ENCODE data around the gene GLYATL3. TPM values are rescaled to one million over a fixed set of nuclear protein-coding genes. Genes with fewer than 3 reads are reported as not detected.

Gene GLYATL3
- total RNA-seq, 1 donor from 2014 or later, result not detected

GRCh38 chr6:49540614-49541013, 40.9 kb downstream of the GLYATL3 start:
- Mint-ChIP-seq H3K4me1 (ENCODE audit: low read depth) (peaks cover 1% of the 10 kb centered on the region), H3K27ac (no peak overlapping the region), H3K27me3 (ENCODE audit: low read depth) (peaks cover 1% of the 10 kb centered on the region), H3K4me3 (ENCODE audit: low read depth) (no peak overlapping the region), H3K9me3 (no peaks in the 10 kb centered on the region), H3K36me3 (ENCODE audit: low read depth) (no peaks in the 10 kb centered on the region)
- no peak for DNase-seq (ENCODE audit: low spot score)
- intact Hi-C loops (cut with micrococcal nuclease), result no loop called here

DNA sequence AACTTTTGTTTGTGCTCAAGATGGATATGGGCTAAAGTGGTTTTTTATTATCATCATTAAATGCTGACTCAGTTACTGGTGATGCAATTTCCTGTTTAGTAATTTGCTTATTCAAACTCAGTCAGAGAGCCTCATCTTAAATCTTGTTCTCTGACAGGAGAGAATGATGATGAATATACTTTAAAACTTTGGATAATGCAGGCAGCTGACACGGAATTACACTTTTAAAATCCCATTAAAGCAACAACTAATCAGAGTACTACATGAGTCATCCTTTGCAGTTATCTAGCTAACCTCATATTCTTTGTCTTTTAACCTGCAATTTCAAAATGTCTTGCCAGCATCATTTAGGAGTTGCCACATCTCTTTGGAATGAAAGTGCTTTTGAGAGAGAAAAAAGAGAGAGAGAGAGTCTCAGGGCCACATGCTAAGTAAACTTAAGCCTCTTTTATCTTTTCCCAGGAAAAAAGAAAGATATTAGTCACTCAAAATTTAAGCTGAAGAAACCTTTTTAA, 41.5 kb downstream of the GLYATL3 start:
- Mint-ChIP-seq H3K4me3 (ENCODE audit: low read depth) (no peak overlapping the region), H3K9me3 (no peaks in the 10 kb centered on the region), H3K4me1 (ENCODE audit: low read depth) (peaks cover 1% of the 10 kb centered on the region), H3K27me3 (ENCODE audit: low read depth) (peaks cover 4% of the 10 kb centered on the region), H3K36me3 (ENCODE audit: low read depth) (no peaks in the 10 kb centered on the region), H3K27ac (no peak overlapping the region)
- DNase-seq (ENCODE audit: low spot score), result no peak
- intact Hi-C loops (cut with micrococcal nuclease), result no loop called here

GRCh38 chr6:49541936-49542335, 42.2 kb downstream of the GLYATL3 start:
- Mint-ChIP-seq H3K27me3 (ENCODE audit: low read depth) (peaks cover 10% of the 10 kb centered on the region), H3K27ac (no peak overlapping the region), H3K4me3 (ENCODE audit: low read depth) (no peak overlapping the region), H3K36me3 (ENCODE audit: low read depth) (no peaks in the 10 kb centered on the region), H3K4me1 (ENCODE audit: low read depth) (peaks cover 1% of the 10 kb centered on the region), H3K9me3 (no peaks in the 10 kb centered on the region)
- intact Hi-C loops (cut with micrococcal nuclease), result no loop called here
- DNase-seq (ENCODE audit: low spot score), result no peak

DNA sequence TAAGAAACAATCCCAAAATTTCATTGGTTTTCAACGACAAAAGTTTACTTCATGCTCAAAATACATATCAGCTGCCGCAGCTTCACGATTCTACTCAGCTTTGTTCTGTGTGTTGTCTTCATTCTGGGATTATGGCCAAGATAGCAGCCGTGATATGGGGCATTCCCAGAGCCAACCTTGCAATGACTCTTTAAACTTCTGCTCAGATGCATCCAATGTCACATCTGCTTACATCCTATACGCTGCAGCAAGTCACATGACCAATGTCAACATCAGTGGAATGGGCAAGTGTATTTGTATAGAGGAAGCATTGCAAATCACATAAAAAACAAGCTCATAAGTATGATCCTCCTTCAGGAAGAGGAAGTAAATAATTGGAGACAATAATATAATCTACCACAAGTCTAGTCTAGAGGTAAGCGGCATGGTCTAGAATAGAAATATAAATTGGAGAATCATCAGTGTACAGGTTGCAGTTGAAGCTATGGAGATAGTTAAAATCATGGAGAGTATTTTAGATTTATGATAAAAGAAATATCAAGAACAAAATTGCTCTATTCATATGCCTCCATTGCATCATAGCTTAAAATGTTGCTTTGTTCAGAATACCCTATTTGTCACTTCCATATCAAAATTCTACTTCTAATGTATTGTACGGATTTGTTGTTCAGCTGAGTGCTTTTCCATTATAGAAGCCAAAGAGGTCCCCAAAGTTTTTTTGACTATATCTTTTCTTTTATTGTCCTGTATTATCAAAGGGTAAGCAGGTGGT, 43.5 kb downstream of the GLYATL3 start:
- Mint-ChIP-seq H3K36me3 (ENCODE audit: low read depth) (no peaks in the 10 kb centered on the region), H3K27me3 (ENCODE audit: low read depth) (peaks cover 17% of the 10 kb centered on the region), H3K27ac (no peak overlapping the region), H3K4me3 (ENCODE audit: low read depth) (no peak overlapping the region), H3K4me1 (ENCODE audit: low read depth) (peaks cover 1% of the 10 kb centered on the region), H3K9me3 (no peaks in the 10 kb centered on the region)
- DNase-seq (ENCODE audit: low spot score), result no peak
- intact Hi-C loops (cut with micrococcal nuclease), result no loop called here

GRCh38 chr6:49546331-49546730, 46.6 kb downstream of the GLYATL3 start:
- Mint-ChIP-seq H3K4me1 (ENCODE audit: low read depth) (peaks cover 9% of the 10 kb centered on the region), H3K36me3 (ENCODE audit: low read depth) (no peaks in the 10 kb centered on the region), H3K27me3 (ENCODE audit: low read depth) (peaks cover 38% of the 10 kb centered on the region), H3K4me3 (ENCODE audit: low read depth) (no peak overlapping the region), H3K9me3 (no peaks in the 10 kb centered on the region), H3K27ac (no peak overlapping the region)
- intact Hi-C loops (cut with micrococcal nuclease), result no loop called here
- DNase-seq (ENCODE audit: low spot score), result no peak

DNA sequence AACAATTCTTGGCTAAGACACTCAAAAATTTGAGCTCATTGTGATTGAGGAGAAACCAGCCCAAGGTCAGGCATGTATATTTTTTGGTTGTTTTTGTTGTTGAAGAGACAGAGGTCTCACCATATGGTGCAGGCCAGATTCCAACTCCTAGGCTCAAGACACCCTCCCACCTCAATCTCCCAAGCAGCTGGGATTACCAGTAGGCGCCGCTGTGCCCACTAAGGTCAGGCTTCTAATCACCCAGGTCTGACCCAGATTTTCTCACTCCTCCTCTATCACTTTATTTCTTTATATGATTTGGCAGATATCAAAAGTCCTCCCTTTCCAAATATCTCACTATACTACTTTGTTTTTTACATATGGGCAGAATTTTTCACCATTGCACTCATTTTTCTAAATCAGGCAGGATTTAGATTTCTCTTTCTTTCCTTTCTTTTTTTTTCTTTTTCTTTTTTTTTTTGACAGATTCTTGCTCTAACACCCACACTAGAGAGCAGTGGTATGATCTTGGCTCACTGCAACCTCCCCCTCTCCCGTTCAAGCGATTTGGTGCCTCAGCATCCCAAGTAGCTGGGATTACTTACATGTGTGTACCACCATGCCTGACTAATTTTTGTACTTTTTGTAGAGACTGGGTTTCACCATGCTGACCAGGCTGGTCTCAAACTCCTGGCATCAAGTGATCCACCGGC, 49.0 kb downstream of the GLYATL3 start:
- H3K9me3 Mint-ChIP-seq, result no peaks in the 10 kb centered on the region
- no peaks in the 10 kb centered on the region for H3K36me3 Mint-ChIP-seq (ENCODE audit: low read depth)
- intact Hi-C loops (cut with micrococcal nuclease), result no loop called here
- peaks cover 14% of the 10 kb centered on the region for H3K4me1 Mint-ChIP-seq (ENCODE audit: low read depth)
- no peak overlapping the region for H3K4me3 Mint-ChIP-seq (ENCODE audit: low read depth)
- H3K27ac Mint-ChIP-seq, result no peak overlapping the region
- no peak for DNase-seq (ENCODE audit: low spot score)
- peaks cover 39% of the 10 kb centered on the region for H3K27me3 Mint-ChIP-seq (ENCODE audit: low read depth)

DNA sequence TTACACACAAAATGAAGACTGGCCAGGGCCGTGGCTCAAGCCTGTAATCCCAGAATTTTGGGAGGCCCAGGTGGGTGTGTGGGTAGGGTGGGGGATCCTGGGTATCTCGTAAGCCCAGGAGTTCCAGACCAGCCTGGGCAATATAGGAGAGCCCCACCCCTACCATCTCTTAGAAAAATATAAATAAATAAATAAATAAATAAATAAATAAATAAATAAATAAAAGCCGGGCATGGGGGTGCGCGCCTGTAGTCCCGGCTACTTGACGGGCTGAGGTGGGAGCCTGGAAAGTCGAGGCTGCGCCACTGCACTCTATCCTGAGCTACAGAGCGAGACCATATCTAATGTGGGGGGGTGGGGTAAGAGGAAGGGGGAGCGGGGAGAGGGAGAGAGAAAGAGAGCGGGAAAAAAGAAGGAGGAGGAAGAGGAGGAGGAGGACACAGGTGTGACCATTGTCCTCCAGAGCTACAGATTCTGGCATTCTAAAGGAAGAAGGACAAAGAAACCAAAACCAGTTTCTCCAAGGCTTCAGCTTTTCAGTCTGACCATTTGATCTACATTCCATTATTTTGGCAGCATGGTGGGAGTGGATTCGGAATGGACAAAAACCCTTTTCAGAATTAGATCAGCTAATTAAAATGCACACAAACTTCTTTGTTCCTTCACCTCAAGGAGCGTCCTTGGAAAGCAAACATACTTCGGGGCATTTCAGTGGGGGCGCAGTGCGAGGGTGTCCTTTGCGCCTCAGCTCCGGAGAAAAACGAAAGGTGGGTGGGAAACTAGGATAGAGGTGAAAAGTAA, 50.2 kb downstream of the GLYATL3 start:
- Mint-ChIP-seq H3K36me3 (ENCODE audit: low read depth) (no peaks in the 10 kb centered on the region), H3K27me3 (ENCODE audit: low read depth) (peaks cover 40% of the 10 kb centered on the region), H3K4me1 (ENCODE audit: low read depth) (peaks cover 14% of the 10 kb centered on the region), H3K4me3 (ENCODE audit: low read depth) (peak overlapping the region; percentile 75), H3K9me3 (no peaks in the 10 kb centered on the region), H3K27ac (no peak overlapping the region)
- intact Hi-C loops (cut with micrococcal nuclease), result loop anchor here (5.0 kb wide), 1 partner anchor 88 kb away; the partner anchor contains the start of genes CENPQ and MMUT
- no peak for DNase-seq (ENCODE audit: low spot score)

GRCh38 chr6:49550492-49551077, 50.9 kb downstream of the GLYATL3 start, which contains the start of gene C6orf141:
Gene C6orf141 (plus strand): TSS chr6:49550668. CDS start chr6:49550793, 125 bp downstream.
- peaks cover 40% of the 10 kb centered on the region for H3K27me3 Mint-ChIP-seq (ENCODE audit: low read depth)

GRCh38 chr6:49551078-49551865, 51.5 kb downstream of the GLYATL3 start:
- H3K36me3 Mint-ChIP-seq (ENCODE audit: low read depth), result no peaks in the 10 kb centered on the region
- intact Hi-C loops (cut with micrococcal nuclease), result loop anchor here (5.0 kb wide), 1 partner anchor 89 kb away; the partner anchor contains the start of genes CENPQ and MMUT
- H3K4me1 Mint-ChIP-seq (ENCODE audit: low read depth), result peaks cover 14% of the 10 kb centered on the region
- H3K27ac Mint-ChIP-seq, result no peak overlapping the region
- H3K9me3 Mint-ChIP-seq, result no peaks in the 10 kb centered on the region
- H3K27me3 Mint-ChIP-seq (ENCODE audit: low read depth), result peaks cover 38% of the 10 kb centered on the region
- DNase-seq (ENCODE audit: low spot score), result no peak
- H3K4me3 Mint-ChIP-seq (ENCODE audit: low read depth), result peak overlapping the region; percentile 75

More at GRCh38 chr6:49550492-49551077, 50.9 kb downstream of the GLYATL3 start, which contains the start of gene C6orf141:
- Mint-ChIP-seq H3K9me3 (no peaks in the 10 kb centered on the region), H3K27ac (no peak within 1 kb of the TSS), H3K4me3 (ENCODE audit: low read depth) (peak within 1 kb of the TSS; percentile 75), H3K36me3 (ENCODE audit: low read depth) (no peaks in the 10 kb centered on the region), H3K4me1 (ENCODE audit: low read depth) (peaks cover 14% of the 10 kb centered on the region)
- intact Hi-C loops (cut with micrococcal nuclease), result loop anchor here (5.0 kb wide), 1 partner anchor 88 kb away; the partner anchor contains the start of genes CENPQ and MMUT
- peak; percentile 18 for DNase-seq (ENCODE audit: low spot score)

DNA sequence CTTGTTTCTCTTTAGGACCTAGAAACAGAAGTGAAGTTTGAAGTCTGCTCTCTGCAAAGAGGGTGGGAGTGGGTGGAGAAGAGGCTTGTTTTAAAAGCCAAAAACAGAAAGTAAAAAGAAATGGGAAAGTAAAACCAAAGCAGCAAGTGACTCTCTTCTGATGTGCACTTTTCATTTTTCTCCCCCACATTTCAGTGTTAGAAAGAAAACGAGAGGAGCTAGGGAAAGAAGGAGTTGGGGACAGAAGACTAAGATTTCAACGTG, 52.1 kb downstream of the GLYATL3 start:
- Mint-ChIP-seq H3K27ac (no peak overlapping the region), H3K4me3 (ENCODE audit: low read depth) (peak overlapping the region; percentile 75), H3K36me3 (ENCODE audit: low read depth) (no peaks in the 10 kb centered on the region), H3K9me3 (no peaks in the 10 kb centered on the region), H3K4me1 (ENCODE audit: low read depth) (peaks cover 18% of the 10 kb centered on the region), H3K27me3 (ENCODE audit: low read depth) (peaks cover 32% of the 10 kb centered on the region)
- intact Hi-C loops (cut with micrococcal nuclease), result loop anchor here (5.0 kb wide), 1 partner anchor 89 kb away; the partner anchor contains the start of genes CENPQ and MMUT
- DNase-seq (ENCODE audit: low spot score), result no peak

GRCh38 chr6:49552596-49552995, 52.9 kb downstream of the GLYATL3 start:
- H3K27me3 Mint-ChIP-seq (ENCODE audit: low read depth), result peaks cover 26% of the 10 kb centered on the region
- H3K36me3 Mint-ChIP-seq (ENCODE audit: low read depth), result no peaks in the 10 kb centered on the region
- no peak for DNase-seq (ENCODE audit: low spot score)
- H3K4me1 Mint-ChIP-seq (ENCODE audit: low read depth), result peaks cover 18% of the 10 kb centered on the region
- intact Hi-C loops (cut with micrococcal nuclease), result loop anchor here (5.0 kb wide), 1 partner anchor 90 kb away; the partner anchor contains the start of genes CENPQ and MMUT
- no peak overlapping the region for H3K27ac Mint-ChIP-seq
- no peak overlapping the region for H3K4me3 Mint-ChIP-seq (ENCODE audit: low read depth)
- H3K9me3 Mint-ChIP-seq, result no peaks in the 10 kb centered on the region
